Measurements from ENCODE around the gene GNAL.
"Not testable (repeated sequence)": the region's sequence is repeated elsewhere in the genome, so short reads cannot be mapped to it uniquely, and the experiment has no call there.

GNAL gene

GRCh38 chr18:11906926-11907874 is 218.1 kb downstream of the GNAL start:
- DNase-seq (ENCODE audit: low read depth) = no peak

GRCh38 chr18:11908182-11909060 is 219.4 kb downstream of the GNAL start, which contains the start of gene MPPE1:
TSS of gene MPPE1 (minus strand) at chr18:11908317. CDS start at chr18:11897264, 11,053 bp downstream.
- peak; percentile 65 for DNase-seq (ENCODE audit: low read depth)

GRCh38 chr18:11909061-11909455 is 220.0 kb downstream of the GNAL start:
- no peak for DNase-seq (ENCODE audit: low read depth)

- no peak for DNase-seq (ENCODE audit: low read depth)
Observed at GRCh38 chr18:11909591-11910026, 220.5 kb downstream of the GNAL start.

GRCh38 chr18:11916880-11917279 is 227.8 kb downstream of the GNAL start:
- DNase-seq (ENCODE audit: low read depth) = not testable (repeated sequence)

GRCh38 chr18:11919522-11919921 is 230.5 kb downstream of the GNAL start:
- not testable (repeated sequence) for DNase-seq (ENCODE audit: low read depth)

GRCh38 chr18:11923450-11923849 is 234.4 kb downstream of the GNAL start:
- no peak for DNase-seq (ENCODE audit: low read depth)

GRCh38 chr18:11925800-11926481 is 236.9 kb downstream of the GNAL start:
- no peak for DNase-seq (ENCODE audit: low read depth)

GRCh38 chr18:11927497-11927896 is 238.4 kb downstream of the GNAL start:
- DNase-seq (ENCODE audit: low read depth) = no peak

GRCh38 chr18:11932393-11932792 is 243.3 kb downstream of the GNAL start:
- no peak for DNase-seq (ENCODE audit: low read depth)

Data from stimulated activated CD8-positive, alpha-beta memory T cell treated with anti-CD3 and anti-CD28 coated beads, Interleukin-15, amount 100 ng/mL, for 1 hour (primary cell).